ENCODE results near the gene MTAP. TPM values are rescaled to one million over a fixed set of nuclear protein-coding genes. Genes with fewer than 3 reads are reported as not detected.

Gene MTAP
- total RNA-seq, 1 experiment from 2014 or later = 34.7 TPM

GRCh38 chr9:21972361-21972760, 169.9 kb downstream of the MTAP start:
- Histone ChIP-seq H3K27me3 (ENCODE audit: low read length) (no peaks in the 10 kb centered on the region), H3K9me2 (replicated peaks; ENCODE audit: low read length) (no peaks in the 10 kb centered on the region), H3K4me1 (ENCODE audit: insufficient read depth, low read length) (peaks cover 6% of the 10 kb centered on the region; the same call in 1 of the 2 replicates), H3K9me3 (ENCODE audit: low read length) (no peaks in the 10 kb centered on the region), H3K4me2 (ENCODE audit: low read length) (no peak overlapping the region), H3F3A (ENCODE audit: low read length, unreplicated experiment) (no peaks in the 10 kb centered on the region), H3K27ac (ENCODE audit: low read length) (no peak overlapping the region), H3K9ac (ENCODE audit: low read length) (no peak overlapping the region), H3K4me3 (ENCODE audit: low read length) (no peak overlapping the region), H2AFZ (ENCODE audit: low read length) (no peak overlapping the region), H4K20me1 (ENCODE audit: low read length) (no peaks in the 10 kb centered on the region), H3K36me3 (ENCODE audit: low read depth, low read length) (peaks cover 6% of the 10 kb centered on the region), H3K79me2 (ENCODE audit: low read length) (peaks cover 10% of the 10 kb centered on the region; the same call in 1 of the 2 replicates)
- no peak for ATAC-seq
- POLR2A ChIA-PET (ENCODE audit: unreplicated experiment) = no interaction called here
- CTCF ChIA-PET = no interaction called here
- no peak for DNase-seq
- no peak for TF ChIP-seq EZH2phosphoT487 (IDR thresholded peaks at IDR 0.05; ENCODE audit: borderline replicate concordance, low read length)
- TF ChIP-seq EZH2 (IDR thresholded peaks at IDR 0.05; ENCODE audit: low read length, unreplicated experiment) = no peak
- TF ChIP-seq CTCF (conservative IDR thresholded peaks at IDR 0.05; ENCODE audit: low read depth, low read length) = no peak
- no TSS peak for BruUV-seq (replicated peaks)
- intact Hi-C loops (cut with micrococcal nuclease) = no loop called here

- no TSS peak for BruUV-seq (replicated peaks)
- H3K9ac ChIP-seq (ENCODE audit: low read length) = no peak overlapping the region
- no peak for DNase-seq
These were observed 171.9 kb downstream of the MTAP start for GRCh38 chr9:21974343-21974721.

More at GRCh38 chr9:21974343-21974721, 171.9 kb downstream of the MTAP start:
- Histone ChIP-seq H3K4me2 (ENCODE audit: low read length) (no peak overlapping the region), H4K20me1 (ENCODE audit: low read length) (no peaks in the 10 kb centered on the region), H3K9me2 (replicated peaks; ENCODE audit: low read length) (no peaks in the 10 kb centered on the region), H3K27ac (ENCODE audit: low read length) (no peak overlapping the region), H3F3A (ENCODE audit: low read length, unreplicated experiment) (no peaks in the 10 kb centered on the region), H3K4me3 (ENCODE audit: low read length) (no peak overlapping the region), H3K4me1 (ENCODE audit: insufficient read depth, low read length) (peaks cover 6% of the 10 kb centered on the region; the same call in 1 of the 2 replicates), H3K9me3 (ENCODE audit: low read length) (no peaks in the 10 kb centered on the region), H3K79me2 (ENCODE audit: low read length) (peaks cover 22% of the 10 kb centered on the region), H3K27me3 (ENCODE audit: low read length) (no peaks in the 10 kb centered on the region), H3K36me3 (ENCODE audit: low read depth, low read length) (peaks cover 8% of the 10 kb centered on the region), H2AFZ (ENCODE audit: low read length) (no peak overlapping the region)
- ATAC-seq = no peak
- POLR2A ChIA-PET (ENCODE audit: unreplicated experiment) = no interaction called here
- CTCF ChIA-PET = no interaction called here
- intact Hi-C loops (cut with micrococcal nuclease) = no loop called here
- TF ChIP-seq EZH2 (IDR thresholded peaks at IDR 0.05; ENCODE audit: low read length, unreplicated experiment) (no peak), EZH2phosphoT487 (IDR thresholded peaks at IDR 0.05; ENCODE audit: borderline replicate concordance, low read length) (no peak), CTCF (conservative IDR thresholded peaks at IDR 0.05; ENCODE audit: low read depth, low read length) (no peak)

Measured in PC-3 (cell line).